Measurements from ENCODE around the gene DOCK2.

The DOCK2 gene

DNA sequence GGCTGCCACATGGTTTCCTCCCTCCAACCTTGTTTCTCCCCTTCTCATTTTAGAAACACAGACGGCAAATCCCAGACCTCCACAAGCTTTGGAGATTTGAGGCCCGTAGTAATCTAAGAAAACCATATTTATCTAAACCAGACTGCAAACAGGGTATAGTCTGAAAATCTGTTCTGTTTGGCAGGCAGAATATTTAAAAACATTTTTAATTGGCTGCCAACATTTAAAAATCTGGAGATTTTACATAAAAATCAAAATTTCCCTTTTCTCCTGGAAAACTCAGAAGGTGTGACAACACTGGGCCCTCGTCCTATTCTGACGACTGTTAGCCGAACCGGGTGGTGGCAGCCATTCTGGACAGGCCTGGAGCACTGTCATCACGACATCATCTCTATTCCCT lies 401.2 kb downstream of the DOCK2 start:
- Histone ChIP-seq H3K27me3 (ENCODE audit: control insufficient read depth in 1 of 2, insufficient read depth in 2 of 2, low read length in 2 of 2) (no peaks in the 10 kb centered on the region), H3K4me1 (ENCODE audit: insufficient read depth, low read length) (no peaks in the 10 kb centered on the region), H3K9me3 (ENCODE audit: low read length) (no peaks in the 10 kb centered on the region), H3K36me3 (ENCODE audit: insufficient read depth, low read length) (no peaks in the 10 kb centered on the region), H3K9ac (ENCODE audit: low read length) (no peak overlapping the region), H3K27ac (ENCODE audit: low read depth, low read length) (no peak overlapping the region), H3K4me3 (ENCODE audit: low read depth in 1 of 2, low read length in 2 of 2) (no peak overlapping the region)

DNA sequence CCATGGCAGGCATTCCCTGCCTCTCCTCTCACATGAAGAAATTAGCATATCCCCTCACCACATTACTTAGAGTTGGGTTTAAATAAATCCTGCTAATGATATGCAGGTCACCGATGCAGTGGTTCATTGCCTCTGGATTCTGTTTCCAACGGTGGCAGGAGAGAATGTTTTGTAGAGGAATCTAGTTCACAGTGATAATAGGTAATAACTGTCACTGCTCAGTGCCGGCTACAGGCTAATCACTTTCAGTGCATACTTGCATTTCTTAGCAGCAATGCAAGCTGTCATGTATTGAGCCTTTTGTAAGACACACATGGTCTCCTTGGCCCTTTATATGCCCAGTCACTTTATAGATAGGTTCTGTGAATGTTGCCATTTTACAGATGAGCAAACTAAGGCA lies 402.8 kb downstream of the DOCK2 start:
- H3K27ac ChIP-seq (ENCODE audit: low read depth, low read length): no peak overlapping the region

DNA sequence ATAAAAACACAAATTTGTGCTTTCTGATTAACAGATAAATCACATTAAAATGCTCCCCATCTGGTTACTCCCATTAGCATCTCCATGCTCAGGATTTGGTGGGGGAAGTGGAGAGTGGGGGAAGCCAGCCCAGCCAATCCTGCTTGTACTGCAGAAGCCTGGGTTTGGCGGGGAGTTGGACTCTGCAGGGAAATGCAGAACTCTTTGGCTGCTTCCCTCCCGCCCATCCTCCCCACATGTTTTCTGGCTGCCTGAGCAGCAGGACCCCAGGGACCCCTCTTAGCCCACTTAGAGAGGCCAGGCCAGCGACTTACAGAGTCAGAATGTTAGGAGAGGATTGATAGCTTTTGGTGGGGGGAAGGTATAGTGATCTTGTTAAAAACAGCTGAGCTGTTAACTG lies 409.2 kb downstream of the DOCK2 start:
- no peak overlapping the region for H3K4me3 ChIP-seq (ENCODE audit: low read depth in 1 of 2, low read length in 2 of 2)
- H3K4me1 ChIP-seq (ENCODE audit: insufficient read depth, low read length): no peaks in the 10 kb centered on the region
- no peaks in the 10 kb centered on the region for H3K27me3 ChIP-seq (ENCODE audit: control insufficient read depth in 1 of 2, insufficient read depth in 2 of 2, low read length in 2 of 2)
- H3K9me3 ChIP-seq (ENCODE audit: low read length): no peaks in the 10 kb centered on the region
- no peak overlapping the region for H3K9ac ChIP-seq (ENCODE audit: low read length)
- no peaks in the 10 kb centered on the region for H3K36me3 ChIP-seq (ENCODE audit: insufficient read depth, low read length)
- H3K27ac ChIP-seq (ENCODE audit: low read depth, low read length): no peak overlapping the region

More for the DNA sequence above, 402.8 kb downstream of the DOCK2 start:
- H3K36me3 ChIP-seq (ENCODE audit: insufficient read depth, low read length): no peaks in the 10 kb centered on the region
- H3K9ac ChIP-seq (ENCODE audit: low read length): no peak overlapping the region
- no peak overlapping the region for H3K4me3 ChIP-seq (ENCODE audit: low read depth in 1 of 2, low read length in 2 of 2)
- H3K9me3 ChIP-seq (ENCODE audit: low read length): no peaks in the 10 kb centered on the region
- no peaks in the 10 kb centered on the region for H3K4me1 ChIP-seq (ENCODE audit: insufficient read depth, low read length)
- H3K27me3 ChIP-seq (ENCODE audit: control insufficient read depth in 1 of 2, insufficient read depth in 2 of 2, low read length in 2 of 2): no peaks in the 10 kb centered on the region

DNA sequence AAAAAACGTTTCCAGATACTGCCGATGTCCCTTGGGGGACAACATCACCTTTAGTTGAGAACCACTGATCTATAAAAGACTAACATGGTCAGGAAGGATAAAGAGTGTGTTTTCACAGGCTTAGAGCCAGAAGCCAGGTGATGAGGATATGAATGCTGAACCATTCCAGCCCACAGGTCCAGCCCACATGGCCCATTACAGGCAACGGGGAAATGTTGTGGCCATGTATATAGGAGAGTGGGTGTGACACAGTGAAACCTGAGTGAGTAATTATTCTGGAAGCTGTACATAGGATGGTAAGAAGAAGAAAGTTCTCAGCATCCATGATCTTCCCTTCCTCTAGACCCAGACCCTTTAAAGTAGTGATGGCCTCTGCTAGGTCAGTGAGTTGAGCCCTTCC lies 412.6 kb downstream of the DOCK2 start:
- H3K4me3 ChIP-seq (ENCODE audit: low read depth in 1 of 2, low read length in 2 of 2): no peak overlapping the region
- H3K27me3 ChIP-seq (ENCODE audit: control insufficient read depth in 1 of 2, insufficient read depth in 2 of 2, low read length in 2 of 2): no peaks in the 10 kb centered on the region
- no peaks in the 10 kb centered on the region for H3K9me3 ChIP-seq (ENCODE audit: low read length)
- no peaks in the 10 kb centered on the region for H3K4me1 ChIP-seq (ENCODE audit: insufficient read depth, low read length)
- H3K9ac ChIP-seq (ENCODE audit: low read length): no peak overlapping the region
- H3K36me3 ChIP-seq (ENCODE audit: insufficient read depth, low read length): no peaks in the 10 kb centered on the region
- H3K27ac ChIP-seq (ENCODE audit: low read depth, low read length): no peak overlapping the region

DNA sequence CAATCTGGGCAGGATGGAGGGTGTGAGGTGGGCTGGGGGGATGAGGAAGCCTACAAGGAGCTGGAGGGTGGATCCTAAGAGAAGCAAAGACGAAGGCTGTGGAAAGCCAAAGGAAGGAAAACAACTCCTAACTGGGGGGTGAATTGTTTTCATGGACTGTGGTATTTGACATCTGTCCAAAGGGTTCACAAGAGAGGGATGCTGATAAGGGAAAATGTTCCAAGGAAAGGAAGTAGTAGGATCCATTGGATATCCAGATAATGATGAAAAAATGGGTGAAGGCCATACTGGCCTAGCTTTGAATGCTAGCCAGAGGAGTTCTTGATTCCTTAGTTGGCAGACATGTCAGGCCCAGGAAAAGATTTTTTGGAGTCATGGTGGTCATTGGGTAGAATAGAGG lies 416.8 kb downstream of the DOCK2 start:
- Histone ChIP-seq H3K27ac (ENCODE audit: low read depth, low read length) (no peak overlapping the region), H3K4me3 (ENCODE audit: low read depth in 1 of 2, low read length in 2 of 2) (no peak overlapping the region), H3K36me3 (ENCODE audit: insufficient read depth, low read length) (no peaks in the 10 kb centered on the region), H3K9ac (ENCODE audit: low read length) (no peak overlapping the region), H3K4me1 (ENCODE audit: insufficient read depth, low read length) (no peaks in the 10 kb centered on the region), H3K9me3 (ENCODE audit: low read length) (peaks cover 4% of the 10 kb centered on the region), H3K27me3 (ENCODE audit: control insufficient read depth in 1 of 2, insufficient read depth in 2 of 2, low read length in 2 of 2) (no peaks in the 10 kb centered on the region)

DNA sequence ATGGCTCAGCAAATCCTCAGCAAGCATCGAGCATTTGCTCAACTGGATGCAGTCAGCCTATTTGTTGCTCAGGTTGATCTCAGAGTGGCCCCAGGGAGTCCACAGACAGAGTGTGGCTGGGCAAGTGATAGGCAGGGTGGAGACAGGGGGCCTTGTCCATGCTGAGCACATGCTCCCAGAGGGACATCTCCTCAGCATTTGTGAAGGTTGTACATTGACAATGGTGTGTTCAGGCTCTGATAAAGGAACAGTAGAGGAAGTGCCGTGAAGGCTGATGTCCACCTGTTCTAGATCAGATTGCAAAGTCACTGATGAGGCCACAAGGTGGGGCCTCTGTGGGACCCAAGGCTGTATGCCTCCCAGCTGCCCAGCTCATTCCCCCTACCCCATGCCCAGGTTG lies 418.5 kb downstream of the DOCK2 start:
- Histone ChIP-seq H3K4me1 (ENCODE audit: insufficient read depth, low read length) (no peaks in the 10 kb centered on the region), H3K36me3 (ENCODE audit: insufficient read depth, low read length) (no peaks in the 10 kb centered on the region), H3K27me3 (ENCODE audit: control insufficient read depth in 1 of 2, insufficient read depth in 2 of 2, low read length in 2 of 2) (no peaks in the 10 kb centered on the region)

DNA sequence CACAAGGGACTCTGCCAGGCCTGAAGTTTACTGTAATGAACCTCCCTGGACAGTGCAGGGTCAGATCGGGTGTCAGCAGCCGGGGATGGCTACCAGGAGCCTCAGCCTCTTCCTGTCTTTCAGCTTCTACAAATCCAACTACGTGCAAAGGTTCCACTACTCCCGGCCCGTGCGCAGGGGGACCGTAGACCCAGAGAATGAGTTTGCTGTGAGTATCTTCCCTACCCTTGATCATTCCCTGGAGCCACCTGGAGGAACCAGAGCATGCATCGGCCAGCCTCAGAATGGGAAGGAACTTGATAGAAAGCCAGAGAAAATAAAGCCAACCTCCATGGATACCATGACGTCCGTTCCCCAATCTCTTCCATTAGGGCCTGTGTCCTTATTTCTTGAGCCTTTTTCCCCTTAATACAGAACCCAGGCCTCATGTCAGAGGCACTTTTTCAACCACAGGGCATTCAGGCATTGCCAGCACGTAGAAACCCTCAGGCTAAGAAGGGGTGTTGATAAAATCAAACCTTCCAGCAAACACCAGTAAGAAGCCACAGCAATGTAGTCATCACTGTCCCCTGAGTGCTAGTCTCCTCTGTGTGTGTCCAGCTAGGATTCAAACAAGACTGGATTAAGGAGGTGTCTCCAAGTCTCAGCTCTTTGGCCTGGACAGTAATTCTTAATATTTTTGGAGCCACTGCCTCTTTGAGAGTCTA lies 419.6 kb downstream of the DOCK2 start:
- H3K27me3 ChIP-seq (ENCODE audit: control insufficient read depth in 1 of 2, insufficient read depth in 2 of 2, low read length in 2 of 2): no peaks in the 10 kb centered on the region
- H3K4me1 ChIP-seq (ENCODE audit: insufficient read depth, low read length): no peaks in the 10 kb centered on the region
- no peak overlapping the region for H3K27ac ChIP-seq (ENCODE audit: low read depth, low read length)
- H3K9ac ChIP-seq (ENCODE audit: low read length): no peak overlapping the region
- peaks cover 4% of the 10 kb centered on the region for H3K9me3 ChIP-seq (ENCODE audit: low read length)
- no peak overlapping the region for H3K4me3 ChIP-seq (ENCODE audit: low read depth in 1 of 2, low read length in 2 of 2)
- H3K36me3 ChIP-seq (ENCODE audit: insufficient read depth, low read length): no peaks in the 10 kb centered on the region

More for the DNA sequence above, 418.5 kb downstream of the DOCK2 start:
- H3K9me3 ChIP-seq (ENCODE audit: low read length): peaks cover 4% of the 10 kb centered on the region
- no peak overlapping the region for H3K27ac ChIP-seq (ENCODE audit: low read depth, low read length)
- H3K4me3 ChIP-seq (ENCODE audit: low read depth in 1 of 2, low read length in 2 of 2): no peak overlapping the region
- H3K9ac ChIP-seq (ENCODE audit: low read length): no peak overlapping the region

DNA sequence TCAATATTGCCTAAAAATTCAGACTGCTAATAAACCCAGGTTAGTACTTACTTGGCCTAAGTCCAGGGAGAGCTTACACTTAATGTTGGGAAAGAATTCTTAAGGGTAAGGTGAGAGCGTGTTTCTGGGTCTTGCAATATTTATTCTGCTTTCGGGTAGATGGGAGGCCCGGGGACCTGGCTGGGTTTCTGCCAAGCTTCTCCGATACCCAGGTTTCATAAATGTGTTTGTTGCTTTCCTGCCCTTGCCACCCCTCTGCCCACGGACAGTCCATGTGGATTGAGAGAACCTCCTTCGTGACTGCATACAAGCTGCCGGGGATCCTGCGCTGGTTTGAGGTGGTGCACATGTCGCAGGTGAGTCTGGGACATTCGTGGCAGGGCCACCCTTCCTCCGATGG lies 420.2 kb downstream of the DOCK2 start:
- H3K9ac ChIP-seq (ENCODE audit: low read length): no peak overlapping the region
- H3K36me3 ChIP-seq (ENCODE audit: insufficient read depth, low read length): no peaks in the 10 kb centered on the region
- no peaks in the 10 kb centered on the region for H3K27me3 ChIP-seq (ENCODE audit: control insufficient read depth in 1 of 2, insufficient read depth in 2 of 2, low read length in 2 of 2)
- no peak overlapping the region for H3K4me3 ChIP-seq (ENCODE audit: low read depth in 1 of 2, low read length in 2 of 2)
- no peaks in the 10 kb centered on the region for H3K4me1 ChIP-seq (ENCODE audit: insufficient read depth, low read length)
- no peak overlapping the region for H3K27ac ChIP-seq (ENCODE audit: low read depth, low read length)
- peaks cover 4% of the 10 kb centered on the region for H3K9me3 ChIP-seq (ENCODE audit: low read length)

DNA sequence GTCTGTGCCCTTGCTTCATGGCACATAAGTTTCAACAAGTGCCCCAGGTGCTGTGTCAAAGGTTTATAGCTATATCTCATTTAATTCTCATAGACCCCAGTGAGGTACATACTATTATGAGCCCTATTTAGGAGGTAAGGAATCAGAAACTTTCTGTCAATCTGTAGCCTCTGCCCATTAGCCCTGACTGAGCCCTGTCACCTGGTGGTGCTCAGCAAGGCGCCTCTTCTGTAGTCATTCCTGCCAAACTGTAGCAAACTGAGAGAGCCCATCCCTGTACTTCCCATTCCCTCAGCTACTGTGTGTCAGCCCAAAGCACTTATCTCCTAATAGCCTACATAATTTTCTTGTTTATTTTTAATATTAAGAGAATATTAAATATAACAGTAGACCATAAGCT lies 422.1 kb downstream of the DOCK2 start:
- Histone ChIP-seq H3K4me1 (ENCODE audit: insufficient read depth, low read length) (no peaks in the 10 kb centered on the region), H3K9me3 (ENCODE audit: low read length) (peaks cover 4% of the 10 kb centered on the region), H3K9ac (ENCODE audit: low read length) (no peak overlapping the region), H3K4me3 (ENCODE audit: low read depth in 1 of 2, low read length in 2 of 2) (no peak overlapping the region), H3K27ac (ENCODE audit: low read depth, low read length) (no peak overlapping the region), H3K27me3 (ENCODE audit: control insufficient read depth in 1 of 2, insufficient read depth in 2 of 2, low read length in 2 of 2) (no peaks in the 10 kb centered on the region), H3K36me3 (ENCODE audit: insufficient read depth, low read length) (no peaks in the 10 kb centered on the region)

DNA sequence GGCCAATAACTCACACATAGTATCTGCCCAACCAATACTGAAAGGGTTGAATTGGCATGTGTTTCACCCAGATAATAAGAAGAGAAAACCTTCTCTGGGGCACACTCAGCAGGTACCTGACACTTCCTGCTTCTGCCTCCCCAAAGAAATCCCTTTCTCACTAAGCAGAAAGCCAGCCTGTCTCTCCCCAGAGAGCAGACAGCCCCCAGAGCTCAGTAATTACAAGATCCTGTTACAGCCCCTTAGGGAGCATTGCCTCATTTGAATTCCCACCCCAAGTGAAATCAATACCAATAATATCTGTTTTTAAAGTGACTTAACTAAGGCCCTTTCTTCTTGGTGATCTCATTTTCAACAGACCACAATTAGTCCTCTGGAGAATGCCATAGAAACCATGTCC lies 430.1 kb downstream of the DOCK2 start:
- H3K27me3 ChIP-seq (ENCODE audit: control insufficient read depth in 1 of 2, insufficient read depth in 2 of 2, low read length in 2 of 2): no peaks in the 10 kb centered on the region
- no peak overlapping the region for H3K27ac ChIP-seq (ENCODE audit: low read depth, low read length)
- no peaks in the 10 kb centered on the region for H3K9me3 ChIP-seq (ENCODE audit: low read length)
- no peak overlapping the region for H3K9ac ChIP-seq (ENCODE audit: low read length)
- no peaks in the 10 kb centered on the region for H3K36me3 ChIP-seq (ENCODE audit: insufficient read depth, low read length)
- no peak overlapping the region for H3K4me3 ChIP-seq (ENCODE audit: low read depth in 1 of 2, low read length in 2 of 2)
- H3K4me1 ChIP-seq (ENCODE audit: insufficient read depth, low read length): no peaks in the 10 kb centered on the region

DNA sequence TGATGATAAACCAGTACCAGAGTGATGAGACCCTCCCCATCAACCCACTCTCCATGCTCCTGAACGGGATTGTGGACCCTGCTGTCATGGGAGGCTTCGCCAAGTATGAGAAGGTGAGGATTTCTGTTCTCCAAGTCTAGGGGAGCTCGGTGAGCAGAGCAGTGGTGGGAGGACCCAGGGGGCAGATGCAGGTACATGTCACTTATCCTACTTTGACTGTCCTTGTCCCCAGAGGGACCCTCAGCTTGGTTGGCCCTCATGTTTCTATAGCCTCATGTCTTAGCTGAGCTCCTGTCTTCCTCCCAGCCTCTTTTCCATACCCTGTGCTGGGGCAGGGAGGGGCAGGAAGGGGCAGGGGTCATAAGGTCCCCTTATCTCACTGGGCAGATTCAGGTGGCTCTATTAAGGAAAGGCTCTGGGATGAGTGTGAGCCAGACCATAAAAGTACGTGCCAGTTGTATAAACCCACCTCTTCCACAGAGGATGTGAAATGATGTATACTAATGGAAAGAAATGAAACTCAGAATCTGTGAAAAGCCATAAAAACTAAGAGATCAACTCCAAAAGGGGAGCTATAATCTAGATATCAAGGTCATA lies 430.6 kb downstream of the DOCK2 start:
- Histone ChIP-seq H3K27me3 (ENCODE audit: control insufficient read depth in 1 of 2, insufficient read depth in 2 of 2, low read length in 2 of 2) (no peaks in the 10 kb centered on the region), H3K27ac (ENCODE audit: low read depth, low read length) (no peak overlapping the region), H3K36me3 (ENCODE audit: insufficient read depth, low read length) (no peaks in the 10 kb centered on the region), H3K4me1 (ENCODE audit: insufficient read depth, low read length) (no peaks in the 10 kb centered on the region), H3K9ac (ENCODE audit: low read length) (no peak overlapping the region), H3K9me3 (ENCODE audit: low read length) (no peaks in the 10 kb centered on the region), H3K4me3 (ENCODE audit: low read depth in 1 of 2, low read length in 2 of 2) (no peak overlapping the region)

DNA sequence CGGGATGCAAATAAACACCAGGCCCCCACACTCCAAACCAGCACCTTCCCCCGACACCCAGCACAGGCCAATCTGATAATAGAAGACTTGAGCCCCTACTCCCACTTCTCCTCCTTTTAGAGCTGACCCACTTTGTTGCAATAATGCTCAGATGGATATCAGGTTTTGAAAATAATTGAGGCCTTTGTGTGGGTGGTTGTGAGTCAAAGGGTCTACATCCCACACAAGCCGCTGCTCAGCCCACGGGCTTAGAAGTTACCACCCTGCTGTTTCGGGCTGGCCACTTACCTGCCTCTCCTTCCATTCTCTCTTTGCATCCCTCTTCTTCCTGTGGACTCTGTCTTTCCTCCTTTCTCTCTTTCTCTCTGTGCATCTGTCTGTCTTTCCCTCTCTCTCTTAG lies 432.4 kb downstream of the DOCK2 start:
- no peaks in the 10 kb centered on the region for H3K27me3 ChIP-seq (ENCODE audit: control insufficient read depth in 1 of 2, insufficient read depth in 2 of 2, low read length in 2 of 2)
- H3K4me1 ChIP-seq (ENCODE audit: insufficient read depth, low read length): no peaks in the 10 kb centered on the region
- H3K27ac ChIP-seq (ENCODE audit: low read depth, low read length): no peak overlapping the region
- H3K36me3 ChIP-seq (ENCODE audit: insufficient read depth, low read length): no peaks in the 10 kb centered on the region
- no peaks in the 10 kb centered on the region for H3K9me3 ChIP-seq (ENCODE audit: low read length)
- no peak overlapping the region for H3K4me3 ChIP-seq (ENCODE audit: low read depth in 1 of 2, low read length in 2 of 2)
- no peak overlapping the region for H3K9ac ChIP-seq (ENCODE audit: low read length)

Measured in muscle layer of colon (tissue), 2 donors.